Skeletal muscle tissue (tissue), 4 donors: Measurements from ENCODE around the gene DISP3. TPM values are rescaled to one million over a fixed set of nuclear protein-coding genes. Genes with fewer than 3 reads are reported as not detected.

Experiments
- H3K27ac ChIP-seq: one replicate; pipeline ENCODE4 v1.7.0; 2013; ENCODE audit warnings: mild to moderate bottlenecking, low read depth, low read length, inconsistent platforms
- H3K27me3 ChIP-seq, 3 donors: one replicate each; pipeline ENCODE4 v1.7.0; 2013; ENCODE audit warnings: low read length in 3 of 3; ENCODE audit not compliant: control insufficient read depth in 3 of 3, insufficient read depth in 3 of 3
- H3K36me3 ChIP-seq, 3 donors: one replicate each; pipeline ENCODE4 v1.7.0; 2013; ENCODE audit warnings: low read length in 3 of 3; ENCODE audit not compliant: control insufficient read depth in 3 of 3, insufficient read depth in 3 of 3
- H3K4me1 ChIP-seq, 3 donors: one replicate each; pipeline ENCODE4 v1.7.0; 2013; ENCODE audit warnings: low read length in 3 of 3, mild to moderate bottlenecking in 3 of 3; ENCODE audit not compliant: control insufficient read depth in 3 of 3, insufficient read depth in 3 of 3
- H3K4me3 ChIP-seq, 3 donors: one replicate each; pipeline ENCODE4 v1.7.0; 2013; ENCODE audit warnings: low read length in 3 of 3
- H3K9ac ChIP-seq, 3 donors: one replicate each; pipeline ENCODE4 v1.7.0; 2013; ENCODE audit warnings: low read length in 3 of 3, mild to moderate bottlenecking in 3 of 3, moderate library complexity in 2 of 3, low read depth in 1 of 3
- H3K9me3 ChIP-seq, 3 donors: one replicate each; pipeline ENCODE4 v1.7.0; 2013; ENCODE audit warnings: low read length in 3 of 3; ENCODE audit not compliant: control insufficient read depth in 3 of 3
- total RNA-seq: library from RNA; depleted of rRNA; stranded (reverse); fragments of >200 nt; gene quantifications from one replicate; pipeline ENCODE4 v1.2.3, GENCODE V29; 2014
- donor health status: Osteomylitis.

DISP3 gene
- total RNA-seq, 1 donor from 2014 or later, result not detected

- Histone ChIP-seq H3K9me3 (no peaks in the 10 kb centered on the region), H3K27me3 (peaks cover 24 to 61% (median 36%) of the 10 kb centered on the region in 3 donors), H3K36me3 (no peaks in the 10 kb centered on the region), H3K9ac (no peak overlapping the region), H3K4me3 (no peak overlapping the region), H3K27ac (no peak overlapping the region), H3K4me1 (peaks cover 0 to 8% (median 0%) of the 10 kb centered on the region in 3 donors)
These were observed 89.7 kb downstream of the DISP3 start for GRCh38 chr1:11568687-11569086.

DNA sequence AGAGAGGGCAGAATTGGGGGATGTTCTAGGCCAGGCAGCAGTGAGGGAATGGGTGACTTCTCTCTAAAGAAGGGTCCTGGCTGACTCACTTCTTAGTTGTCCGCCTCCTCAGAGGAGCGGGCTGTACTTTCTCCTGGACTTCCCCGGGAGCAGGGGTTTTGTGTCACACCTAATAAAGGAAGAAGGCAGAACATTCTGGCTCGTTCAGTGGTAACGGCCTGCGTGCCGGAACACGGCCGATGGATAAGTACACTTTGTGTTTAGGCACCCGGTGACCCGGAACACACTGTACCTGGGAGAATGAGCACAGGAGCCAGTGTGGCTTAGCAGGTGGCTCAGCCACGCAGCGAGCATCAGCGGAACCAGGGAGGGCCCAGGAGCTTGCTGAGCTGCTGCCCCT lies 90.6 kb downstream of the DISP3 start:
- Histone ChIP-seq H3K27me3 (peaks cover 26 to 58% (median 36%) of the 10 kb centered on the region in 3 donors), H3K9me3 (no peaks in the 10 kb centered on the region), H3K27ac (no peak overlapping the region), H3K36me3 (no peaks in the 10 kb centered on the region), H3K9ac (no peak overlapping the region), H3K4me1 (peaks cover 0 to 8% (median 0%) of the 10 kb centered on the region in 3 donors), H3K4me3 (no peak overlapping the region)

GRCh38 chr1:11569954-11570353 lies 91.0 kb downstream of the DISP3 start:
- no peak overlapping the region for H3K4me3 ChIP-seq
- peaks cover 0 to 8% (median 0%) of the 10 kb centered on the region in 3 donors for H3K4me1 ChIP-seq
- H3K9ac ChIP-seq, result no peak overlapping the region
- H3K36me3 ChIP-seq, result no peaks in the 10 kb centered on the region
- H3K9me3 ChIP-seq, result no peaks in the 10 kb centered on the region
- peaks cover 26 to 57% (median 36%) of the 10 kb centered on the region in 3 donors for H3K27me3 ChIP-seq
- no peak overlapping the region for H3K27ac ChIP-seq

DNA sequence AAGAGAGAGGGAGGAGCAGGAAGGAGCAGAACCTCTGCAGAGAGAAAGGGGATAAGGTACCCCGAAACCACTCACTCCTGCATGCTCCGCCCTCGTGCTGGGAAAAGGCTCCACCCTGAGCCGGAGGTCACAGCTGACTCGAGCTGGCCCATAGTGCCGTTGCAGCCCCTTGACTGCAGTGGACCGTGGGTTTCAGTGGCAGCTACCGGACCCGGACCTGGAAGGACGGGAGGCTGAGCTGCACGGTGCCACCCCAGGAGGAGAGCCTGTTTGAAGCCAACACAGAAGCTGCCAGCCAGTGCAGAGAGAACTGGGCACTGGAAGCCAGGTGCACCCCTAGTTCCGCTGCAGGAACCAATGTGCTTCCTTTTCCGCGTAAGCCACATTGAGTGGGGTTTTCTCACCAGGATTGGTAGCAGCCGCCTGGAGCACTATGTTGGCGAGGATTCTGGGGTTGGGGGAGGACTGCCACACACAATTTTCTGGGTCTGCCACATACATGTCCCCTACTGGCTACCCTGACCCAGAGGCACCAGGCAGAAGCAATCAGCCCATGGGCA lies 91.9 kb downstream of the DISP3 start:
- Histone ChIP-seq H3K27ac (no peak overlapping the region), H3K36me3 (no peaks in the 10 kb centered on the region), H3K4me3 (no peak overlapping the region), H3K27me3 (peaks cover 26 to 58% (median 40%) of the 10 kb centered on the region in 3 donors), H3K4me1 (peaks cover 0 to 8% (median 0%) of the 10 kb centered on the region in 3 donors), H3K9ac (no peak overlapping the region), H3K9me3 (no peaks in the 10 kb centered on the region)

GRCh38 chr1:11571906-11572616 lies 93.1 kb downstream of the DISP3 start:
- no peaks in the 10 kb centered on the region for H3K9me3 ChIP-seq
- peaks cover 26 to 46% (median 45%) of the 10 kb centered on the region in 3 donors for H3K27me3 ChIP-seq
- no peak overlapping the region for H3K27ac ChIP-seq
- no peak overlapping the region for H3K9ac ChIP-seq
- peaks cover 0 to 8% (median 0%) of the 10 kb centered on the region in 3 donors for H3K4me1 ChIP-seq
- no peaks in the 10 kb centered on the region for H3K36me3 ChIP-seq
- no peak overlapping the region for H3K4me3 ChIP-seq

GRCh38 chr1:11573116-11573692 lies 94.2 kb downstream of the DISP3 start:
- Histone ChIP-seq H3K36me3 (no peaks in the 10 kb centered on the region), H3K9me3 (no peaks in the 10 kb centered on the region), H3K4me1 (peaks cover 0 to 8% (median 0%) of the 10 kb centered on the region in 3 donors), H3K9ac (no peak overlapping the region), H3K27me3 (peaks cover 22 to 51% (median 48%) of the 10 kb centered on the region in 3 donors), H3K27ac (no peak overlapping the region), H3K4me3 (no peak overlapping the region)

- Histone ChIP-seq H3K4me1 (peaks cover 0 to 8% (median 0%) of the 10 kb centered on the region in 3 donors), H3K27ac (no peak overlapping the region), H3K4me3 (no peak overlapping the region), H3K27me3 (peaks cover 21 to 46% (median 41%) of the 10 kb centered on the region in 3 donors), H3K9me3 (no peaks in the 10 kb centered on the region), H3K36me3 (no peaks in the 10 kb centered on the region), H3K9ac (no peak overlapping the region)
These were observed 96.6 kb downstream of the DISP3 start for GRCh38 chr1:11575553-11575952.

DNA sequence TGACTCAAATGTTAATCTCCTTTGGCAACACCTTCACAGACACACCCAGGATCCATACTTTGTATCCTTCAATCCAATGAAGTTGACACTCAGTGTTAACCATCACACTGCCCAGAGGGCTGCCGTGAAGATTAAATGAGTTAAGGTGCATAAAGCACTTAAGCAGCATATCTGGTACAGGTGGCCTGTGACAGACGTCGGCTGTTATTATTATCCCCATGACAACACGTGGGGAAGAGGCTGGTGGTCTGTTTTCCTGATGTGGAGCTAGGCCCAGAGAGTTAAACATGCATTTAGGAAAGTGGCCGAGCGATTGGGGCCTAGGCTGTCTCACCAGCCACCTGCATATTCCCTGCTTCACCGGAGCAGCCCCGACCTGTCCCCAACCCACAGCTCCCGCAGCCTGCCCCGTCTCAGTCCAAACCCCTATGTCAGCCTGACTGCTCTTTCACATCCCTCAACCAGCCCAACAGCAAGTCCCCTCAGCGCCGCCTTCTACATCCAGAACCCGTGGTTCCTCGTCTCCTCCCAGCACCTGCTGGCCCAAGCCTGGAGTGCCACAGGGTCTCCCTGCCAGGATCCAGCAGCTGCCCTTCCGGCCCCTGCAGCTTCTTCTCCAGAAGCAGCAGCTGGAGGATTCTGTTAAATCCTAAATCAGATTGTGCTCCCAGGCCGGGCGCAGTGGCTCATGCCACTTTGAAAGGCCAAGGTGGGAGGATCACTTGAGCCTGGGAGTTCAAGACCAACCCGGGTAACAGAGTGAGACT lies 97.3 kb downstream of the DISP3 start:
- peaks cover 14 to 40% (median 34%) of the 10 kb centered on the region in 3 donors for H3K27me3 ChIP-seq

DNA sequence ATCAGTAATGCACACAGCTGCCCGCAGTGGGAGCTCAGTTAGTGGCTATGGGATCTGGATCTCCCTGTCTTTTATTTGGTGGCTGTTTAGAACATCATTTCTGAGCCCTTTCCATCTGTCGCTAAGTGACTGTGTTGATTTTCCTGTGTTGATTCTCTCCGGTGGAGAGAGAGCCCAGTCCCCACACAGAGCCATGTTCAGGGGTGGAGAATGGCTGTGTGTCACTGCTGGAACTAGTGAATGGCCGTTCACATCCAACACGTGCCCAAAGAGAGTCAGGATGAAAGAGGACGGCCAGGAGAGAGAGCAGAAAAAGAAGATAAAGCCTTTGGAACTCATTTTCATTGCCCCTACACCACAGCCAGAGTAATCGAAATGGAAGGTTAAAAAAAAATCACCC lies 99.0 kb downstream of the DISP3 start:
- Histone ChIP-seq H3K27ac (no peak overlapping the region), H3K4me3 (no peak overlapping the region), H3K9ac (no peak overlapping the region), H3K9me3 (no peaks in the 10 kb centered on the region), H3K27me3 (peaks cover 12 to 34% (median 28%) of the 10 kb centered on the region in 3 donors), H3K4me1 (no peaks in the 10 kb centered on the region), H3K36me3 (no peaks in the 10 kb centered on the region)

More for the DNA sequence above, 97.3 kb downstream of the DISP3 start:
- H3K4me3 ChIP-seq, result no peak overlapping the region
- no peak overlapping the region for H3K27ac ChIP-seq
- no peaks in the 10 kb centered on the region for H3K36me3 ChIP-seq
- no peaks in the 10 kb centered on the region for H3K9me3 ChIP-seq
- peaks cover 0 to 5% (median 0%) of the 10 kb centered on the region in 3 donors for H3K4me1 ChIP-seq
- no peak overlapping the region for H3K9ac ChIP-seq
